Stimulated activated CD4-positive, alpha-beta T cell treated with anti-CD3 and anti-CD28 coated beads, TNF-alpha, amount 100 ng/mL, for 24 hours (primary cell): ENCODE measurements around the gene RCAN1.
"Not testable (repeated sequence)": the region's sequence is repeated elsewhere in the genome, so short reads cannot be mapped to it uniquely, and the experiment has no call there.

Experiments
- DNase-seq, 3 experiments: peaks; one replicate each; pipeline ENCODE4 v3.0.0-alpha.2; 2020; ENCODE audit warnings: low read depth in 3 of 3

The RCAN1 gene

GRCh38 chr21:34517039-34517438 lies 97.9 kb downstream of the RCAN1 start:
- DNase-seq: no peak

- DNase-seq: no peak
These were observed 100.3 kb downstream of the RCAN1 start for GRCh38 chr21:34514576-34515115.

GRCh38 chr21:34513129-34513675 lies 101.7 kb downstream of the RCAN1 start:
- no peak for DNase-seq

DNA sequence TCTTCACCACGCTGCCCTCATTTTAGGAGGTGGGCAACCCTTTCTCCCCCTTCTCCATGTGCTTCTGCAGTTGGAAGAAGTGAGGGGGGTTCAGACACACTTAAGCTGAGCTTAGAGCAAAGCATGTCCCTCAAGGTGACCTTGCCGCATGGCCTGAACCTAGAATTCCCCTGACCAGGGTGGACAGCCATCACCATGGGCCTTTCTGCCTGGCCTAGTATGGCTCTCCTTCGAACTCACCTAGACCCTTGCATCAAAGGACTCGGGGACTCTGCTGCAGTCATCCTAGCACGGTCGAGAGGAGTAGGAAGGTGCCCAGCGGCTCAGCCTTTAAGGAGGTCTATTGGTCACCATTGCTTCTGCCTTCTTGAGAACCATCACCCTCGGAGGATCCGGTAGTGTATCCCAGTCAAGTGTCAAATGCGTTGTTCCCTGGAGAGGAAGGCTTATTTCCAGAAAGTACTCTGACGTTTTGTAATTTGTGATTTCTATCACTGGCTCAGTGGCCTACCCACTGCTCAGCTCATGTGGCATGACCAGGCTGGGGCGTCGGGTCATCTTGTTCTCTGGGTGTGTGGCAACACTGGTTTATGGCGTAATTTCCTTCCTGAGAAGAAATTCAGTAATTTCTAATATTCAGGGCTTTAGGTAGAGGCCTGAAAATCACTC lies 103.0 kb downstream of the RCAN1 start, which contains the start of gene KCNE1:
Gene KCNE1 (minus strand): TSS at position 424 of the 669 bp plus-strand sequence. CDS start 62,576 bp downstream, outside the sequence.
- no peak for DNase-seq

DNA sequence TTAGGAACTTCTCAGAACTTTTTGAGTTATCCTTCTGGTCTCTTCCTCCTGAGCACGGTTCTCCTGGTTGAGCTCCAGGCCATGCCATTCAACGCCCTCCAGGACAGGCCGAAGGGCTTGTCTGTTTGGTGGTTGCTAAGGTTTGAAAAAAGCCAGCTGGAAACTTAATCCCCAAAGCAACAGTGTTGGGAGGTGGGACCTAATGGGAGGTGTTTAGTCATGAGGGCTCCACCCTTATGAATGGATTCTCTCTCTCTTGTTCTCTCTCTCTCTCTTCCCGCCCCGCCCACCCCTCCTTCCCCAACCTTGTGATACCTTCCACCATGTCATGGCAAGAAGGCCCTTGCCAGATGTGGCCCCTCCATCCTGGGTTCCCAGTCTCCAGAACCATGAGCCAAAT lies 103.7 kb downstream of the RCAN1 start:
- DNase-seq: no peak

DNA sequence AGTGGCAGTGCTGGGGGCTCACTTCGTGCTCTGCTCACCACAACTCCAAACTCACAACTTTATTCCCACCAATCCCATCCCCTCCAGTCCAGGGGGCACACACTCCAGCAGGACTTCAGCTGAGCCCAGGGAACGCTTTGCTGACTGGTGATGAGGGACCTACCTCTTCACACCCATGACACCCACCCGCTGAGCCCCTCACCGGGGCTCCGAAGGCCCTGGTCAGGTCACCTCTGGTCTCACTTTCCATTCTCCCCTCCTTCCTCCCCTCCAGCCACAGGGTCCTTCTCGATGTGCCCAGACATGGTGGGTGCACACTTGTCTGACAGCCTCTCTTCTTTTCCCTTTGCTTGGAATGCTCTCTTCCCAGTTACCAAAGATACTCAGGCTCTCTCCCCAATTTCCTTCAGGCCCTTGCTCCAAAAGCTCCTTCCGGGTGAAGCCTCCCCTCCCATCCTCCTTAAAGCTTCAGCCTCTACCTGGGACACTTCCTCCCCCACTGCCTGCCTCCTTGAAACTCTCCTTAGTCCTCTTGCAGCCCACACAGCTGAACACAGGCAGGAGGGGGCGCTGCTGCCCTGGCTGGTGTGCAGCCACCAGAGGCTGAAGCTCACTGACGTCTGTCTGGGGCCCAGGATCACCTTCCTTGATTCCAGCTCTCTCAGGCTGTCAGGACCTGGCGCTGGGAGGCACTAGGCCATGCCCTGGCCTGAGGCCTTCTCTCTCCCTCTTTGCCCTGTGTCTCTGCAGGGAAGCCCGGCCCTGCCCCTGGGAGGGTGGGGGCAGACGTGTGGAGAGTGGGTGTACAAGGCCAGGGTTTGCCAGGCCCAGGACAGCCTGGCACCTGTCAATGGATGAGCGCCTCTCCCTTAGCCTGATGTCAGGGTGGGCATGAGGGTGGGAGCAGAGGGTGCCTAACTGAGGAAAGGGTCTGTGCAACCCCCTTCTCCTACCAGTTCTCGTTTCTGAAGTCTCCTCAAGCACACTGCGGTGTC lies 104.5 kb downstream of the RCAN1 start:
- peak; percentile 17 to 70 (median 31) for DNase-seq

DNA sequence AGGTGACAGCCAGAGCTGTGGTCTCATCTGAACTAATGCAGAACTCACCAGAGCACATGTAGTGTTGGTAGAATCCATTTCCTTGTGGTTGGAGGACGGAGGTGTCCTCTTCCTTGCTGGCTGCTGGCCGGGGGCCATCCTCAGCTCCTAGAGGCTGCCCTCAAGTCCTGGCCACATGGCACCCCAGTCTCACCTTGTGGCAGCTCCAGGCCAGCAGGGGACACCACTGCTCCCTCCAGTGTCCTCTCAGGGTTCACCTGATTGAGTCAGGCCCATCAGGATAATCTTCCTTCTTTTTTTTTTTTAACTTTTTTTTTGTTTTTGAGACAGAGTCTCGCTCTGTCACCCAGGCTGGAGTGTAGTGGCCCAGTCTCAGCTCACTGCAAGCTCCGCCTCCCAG lies 105.8 kb downstream of the RCAN1 start:
- DNase-seq: no peak

DNA sequence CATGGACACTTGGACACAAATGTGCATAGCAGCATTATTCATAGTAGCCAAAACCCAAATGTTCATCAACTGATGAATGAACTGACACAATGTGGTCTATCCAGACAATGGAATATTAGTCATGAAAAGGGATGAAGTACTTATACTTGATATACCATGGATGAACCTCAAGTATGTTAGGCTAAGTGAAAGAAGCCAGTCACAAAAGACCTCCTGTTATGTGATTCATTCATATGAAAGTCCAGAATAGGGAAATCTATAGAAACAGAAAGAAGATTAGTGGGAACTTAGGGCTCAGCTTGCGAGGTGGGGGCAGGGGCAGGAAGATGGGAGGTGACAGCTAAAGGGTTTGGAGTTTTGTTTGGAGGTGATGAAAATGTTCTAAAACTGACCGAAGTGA lies 110.3 kb downstream of the RCAN1 start:
- DNase-seq: no peak

- no peak for DNase-seq
These were observed 112.3 kb downstream of the RCAN1 start for GRCh38 chr21:34502480-34503106.

DNA sequence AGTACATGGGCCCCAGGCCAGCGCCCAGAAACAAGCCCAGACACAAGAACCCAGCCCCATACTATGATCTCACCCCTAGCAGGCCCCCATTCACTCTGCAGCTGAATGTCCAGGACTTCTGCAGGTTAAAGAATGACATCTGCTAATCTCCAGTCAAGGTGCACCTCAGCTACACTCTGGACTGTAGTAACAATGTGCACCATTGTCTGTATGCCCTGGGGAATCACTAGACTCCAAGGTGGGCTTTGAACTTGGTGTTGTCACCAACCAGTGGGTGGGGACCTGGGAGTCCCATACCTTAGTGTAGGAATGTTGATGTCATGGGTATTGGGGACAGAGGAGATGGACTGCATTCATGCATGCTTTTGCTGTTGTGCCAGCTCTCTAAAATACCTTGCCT lies 113.2 kb downstream of the RCAN1 start:
- DNase-seq: no peak

DNA sequence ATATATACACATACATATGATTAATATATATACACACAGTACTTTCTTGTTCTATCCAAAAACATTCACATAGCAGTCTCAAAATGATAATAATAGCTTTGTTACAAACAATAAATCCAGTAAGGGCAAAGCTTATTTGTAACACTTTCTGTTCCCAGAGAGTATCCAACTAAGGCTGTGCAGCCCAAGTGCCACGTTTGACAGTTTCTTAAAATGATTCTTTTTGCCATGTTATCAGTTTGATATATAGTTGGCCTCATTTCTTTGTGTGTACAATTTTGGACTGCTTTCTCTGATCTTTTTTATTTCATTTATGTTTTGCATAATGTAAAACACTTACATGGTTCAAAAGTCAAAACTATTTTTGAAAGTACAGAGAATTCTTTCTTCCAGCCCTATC lies 114.7 kb downstream of the RCAN1 start:
- no peak for DNase-seq

DNA sequence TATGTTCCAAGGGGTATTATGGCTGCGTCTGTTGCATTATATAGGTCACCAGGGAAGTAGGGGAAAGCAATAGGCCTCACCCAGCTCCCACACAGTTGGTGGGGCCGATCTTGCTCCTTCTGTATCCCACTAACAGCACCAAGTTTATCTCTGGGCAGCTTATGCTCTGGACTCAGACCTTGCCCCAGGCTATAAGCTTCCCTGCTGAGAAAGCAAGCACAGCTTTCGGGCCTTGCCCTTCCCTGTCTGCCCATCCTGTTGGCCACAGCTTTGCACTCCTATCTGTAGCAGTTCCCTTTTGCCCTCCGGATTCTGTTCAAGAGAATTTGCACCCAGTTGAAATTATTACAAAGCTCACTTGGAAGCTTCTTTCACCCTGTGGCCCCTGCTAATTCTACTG lies 115.8 kb downstream of the RCAN1 start:
- no peak for DNase-seq

GRCh38 chr21:34498623-34499022 lies 116.3 kb downstream of the RCAN1 start:
- no peak for DNase-seq

GRCh38 chr21:34483854-34484253 lies 131.1 kb downstream of the RCAN1 start:
- not testable (repeated sequence) for DNase-seq

GRCh38 chr21:34483435-34483834 lies 131.5 kb downstream of the RCAN1 start:
- DNase-seq: not testable (repeated sequence)

- DNase-seq: not testable (repeated sequence)
These were observed 147.6 kb downstream of the RCAN1 start for GRCh38 chr21:34467333-34467732.
